CD4-positive, CD25-positive, alpha-beta regulatory T cell (primary cell): ENCODE data around the gene EFTUD2. TPM values are rescaled to one million over a fixed set of nuclear protein-coding genes. Genes with fewer than 3 reads are reported as not detected.
"Not testable (repeated sequence)": the region's sequence is repeated elsewhere in the genome, so short reads cannot be mapped to it uniquely, and the experiment has no call there.

ENCODE experiments used
- ATAC-seq, 2 donors: fragments of 150-1000 bp; cut with Tn5 transposase; one replicate each; pipeline ENCODE4 v1.10.0; 2021; ENCODE audit warnings: low read depth in 2 of 2, moderate number of reproducible peaks in 2 of 2, moderate library complexity in 1 of 2
- DNase-seq, 3 donors: peaks; one replicate each; pipeline versions ENCODE4 v3.0.0 to v3.0.0-alpha.2; 2012 to 2022; ENCODE audit warnings: mixed read lengths in 1 of 3
- H3K27ac ChIP-seq: one replicate; pipeline ENCODE4 v1.7.0; 2013; ENCODE audit warnings: mild to moderate bottlenecking, low read length; ENCODE audit not compliant: insufficient read depth, poor library complexity, severe bottlenecking
- H3K27me3 ChIP-seq: one replicate; pipeline ENCODE4 v1.7.0; 2013; ENCODE audit warnings: low read length; ENCODE audit not compliant: control insufficient read depth, insufficient read depth
- H3K36me3 ChIP-seq: one replicate; pipeline ENCODE4 v1.7.0; 2013; ENCODE audit warnings: mild to moderate bottlenecking, low read length, moderate library complexity; ENCODE audit not compliant: control insufficient read depth, insufficient read depth
- H3K4me1 ChIP-seq: 2 replicates; pipeline ENCODE4 v1.7.0; 2013; ENCODE audit warnings: mild to moderate bottlenecking, low read length; ENCODE audit not compliant: insufficient read depth, control insufficient read depth, poor library complexity, severe bottlenecking
- H3K4me3 ChIP-seq: one replicate; pipeline ENCODE4 v1.7.0; 2013; ENCODE audit warnings: low read depth, mild to moderate bottlenecking, low read length, moderate library complexity
- H3K9me3 ChIP-seq, 2 experiments: 1 replicate in 1 of 2; 2 replicates in 1 of 2; pipeline ENCODE4 v1.7.0; 2013; ENCODE audit warnings: low read length in 2 of 2, mild to moderate bottlenecking in 1 of 2, moderate library complexity in 1 of 2; ENCODE audit not compliant: control insufficient read depth in 2 of 2
- H3K27ac Mint-ChIP-seq, 3 donors: one replicate each; pipeline ENCODE4 v1.8.0; 2020 to 2022; ENCODE audit warnings: mild to moderate bottlenecking in 3 of 3, mixed read lengths in 3 of 3, moderate library complexity in 2 of 3
- H3K27me3 Mint-ChIP-seq: one replicate; pipeline ENCODE4 v1.8.0; 2022; ENCODE audit warnings: mild to moderate bottlenecking, mixed read lengths
- H3K36me3 Mint-ChIP-seq: one replicate; pipeline ENCODE4 v1.8.0; 2020; ENCODE audit warnings: mixed read lengths
- H3K4me1 Mint-ChIP-seq, 4 donors: one replicate each; pipeline ENCODE4 v1.8.0; 2020 to 2022; ENCODE audit warnings: mixed read lengths in 4 of 4, mild to moderate bottlenecking in 1 of 4
- H3K4me3 Mint-ChIP-seq, 4 donors: one replicate each; pipeline ENCODE4 v1.8.0; 2020 to 2022; ENCODE audit warnings: mild to moderate bottlenecking in 4 of 4, mixed read lengths in 4 of 4, moderate library complexity in 3 of 4
- H3K9me3 Mint-ChIP-seq, 7 donors: one replicate each; pipeline ENCODE4 v1.8.0; 2020 to 2022; ENCODE audit warnings: mixed read lengths in 7 of 7, mild to moderate bottlenecking in 3 of 7, moderate library complexity in 2 of 7
- polyA plus RNA-seq, 4 donors: library from polyadenylated mRNA; unstranded; fragments of 300-500 nt; fragmentation: Illumina TruSeq; gene quantifications; one replicate each; pipeline ENCODE4 v1.2.3, GENCODE V29; 2021
- total RNA-seq: library from RNA; stranded (reverse); gene quantifications from one replicate; pipeline ENCODE4 v1.2.3, GENCODE V29; 2022

EFTUD2 gene
- total and polyA plus RNA-seq, 5 donors from 2014 or later: 58.8 to 111 (median 79.3) TPM

DNA sequence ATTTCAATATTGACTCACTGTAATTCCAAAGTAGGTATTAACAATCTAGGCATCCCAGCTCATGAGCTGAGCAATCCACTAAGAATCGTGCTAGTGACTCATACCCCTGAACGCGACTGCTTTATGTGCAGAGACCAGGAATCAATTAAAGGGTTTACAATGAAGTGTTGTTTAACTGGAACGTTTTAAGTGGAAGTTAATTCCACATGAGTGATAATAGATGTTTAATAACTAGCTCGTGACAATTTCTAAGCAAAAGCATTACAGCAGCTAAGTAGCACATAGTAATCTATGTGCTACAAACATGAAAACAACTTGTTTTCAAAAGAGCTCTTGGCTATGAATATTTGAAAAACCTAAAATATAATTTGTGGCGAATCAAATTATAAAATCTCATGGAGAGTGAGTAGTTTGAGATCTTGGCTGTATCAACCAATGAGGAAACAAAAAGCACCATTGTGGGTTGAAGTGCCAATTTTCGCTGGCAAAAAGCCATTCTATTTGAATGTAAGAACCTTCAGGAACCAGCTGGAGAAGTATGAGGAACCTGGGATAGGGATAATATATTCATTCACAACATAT, 78.5 kb downstream of the EFTUD2 start:
- no peaks in the 10 kb centered on the region for H3K4me1 ChIP-seq
- no peak for DNase-seq
- no peak overlapping the region for H3K27ac ChIP-seq
- H3K27me3 ChIP-seq: peaks cover 3% of the 10 kb centered on the region
- Mint-ChIP-seq H3K27ac (no peak overlapping the region), H3K4me3 (no peak overlapping the region), H3K36me3 (no peaks in the 10 kb centered on the region), H3K27me3 (peaks cover 42% of the 10 kb centered on the region), H3K9me3 (no peaks in the 10 kb centered on the region), H3K4me1 (no peaks in the 10 kb centered on the region)
- no peak overlapping the region for H3K4me3 ChIP-seq
- no peaks in the 10 kb centered on the region for H3K9me3 ChIP-seq
- ATAC-seq: no peak
- H3K36me3 ChIP-seq: no peaks in the 10 kb centered on the region

GRCh38 chr17:44818508-44818907, 80.7 kb downstream of the EFTUD2 start:
- H3K27me3 ChIP-seq, H3K27ac ChIP-seq, H3K27ac Mint-ChIP-seq, DNase-seq, H3K36me3 Mint-ChIP-seq, H3K9me3 ChIP-seq, ATAC-seq, H3K4me1 Mint-ChIP-seq, H3K4me3 ChIP-seq, H3K9me3 Mint-ChIP-seq, H3K4me1 ChIP-seq, H3K36me3 ChIP-seq, H3K4me3 Mint-ChIP-seq: not testable (repeated sequence)
- peaks cover 37% of the 10 kb centered on the region for H3K27me3 Mint-ChIP-seq

- Mint-ChIP-seq H3K4me3 (no peak overlapping the region), H3K4me1 (no peaks in the 10 kb centered on the region), H3K27me3 (peaks cover 43% of the 10 kb centered on the region), H3K36me3 (no peaks in the 10 kb centered on the region), H3K9me3 (peaks cover 0 to 1% (median 0%) of the 10 kb centered on the region in 7 donors), H3K27ac (no peak overlapping the region)
- no peak overlapping the region for H3K4me3 ChIP-seq
- ATAC-seq (no peak), DNase-seq (no peak)
- H3K36me3 ChIP-seq: no peaks in the 10 kb centered on the region
- H3K27me3 ChIP-seq: peaks cover 3% of the 10 kb centered on the region
- no peaks in the 10 kb centered on the region for H3K4me1 ChIP-seq
- H3K9me3 ChIP-seq: no peaks in the 10 kb centered on the region
- no peak overlapping the region for H3K27ac ChIP-seq
Observed at GRCh38 chr17:44812263-44812662, 87.0 kb downstream of the EFTUD2 start.

- not testable (repeated sequence) for H3K27me3 ChIP-seq, H3K4me3 ChIP-seq, H3K9me3 ChIP-seq, H3K4me3 Mint-ChIP-seq, H3K9me3 Mint-ChIP-seq, H3K36me3 ChIP-seq, H3K4me1 ChIP-seq, DNase-seq, H3K27ac ChIP-seq, H3K4me1 Mint-ChIP-seq, ATAC-seq, H3K36me3 Mint-ChIP-seq, H3K27ac Mint-ChIP-seq
- peaks cover 38% of the 10 kb centered on the region for H3K27me3 Mint-ChIP-seq
Observed at GRCh38 chr17:44808656-44809388, 90.4 kb downstream of the EFTUD2 start.

GRCh38 chr17:44808156-44808555, 91.1 kb downstream of the EFTUD2 start:
- Mint-ChIP-seq H3K27me3 (peaks cover 39% of the 10 kb centered on the region), H3K4me1 (no peaks in the 10 kb centered on the region)
- no peak for ATAC-seq

GRCh38 chr17:44807817-44808155, 91.5 kb downstream of the EFTUD2 start:
- Histone ChIP-seq H3K4me1 (no peaks in the 10 kb centered on the region), H3K4me3 (no peak overlapping the region), H3K27ac (no peak overlapping the region), H3K36me3 (no peaks in the 10 kb centered on the region), H3K27me3 (peaks cover 3% of the 10 kb centered on the region), H3K9me3 (no peaks in the 10 kb centered on the region)
- peaks cover 36% of the 10 kb centered on the region for H3K27me3 Mint-ChIP-seq
- DNase-seq: no peak
- H3K4me1 Mint-ChIP-seq: no peaks in the 10 kb centered on the region
- H3K9me3 Mint-ChIP-seq: peaks cover 0 to under 1% (median 0%) of the 10 kb centered on the region in 7 donors
- ATAC-seq: no peak
- H3K4me3 Mint-ChIP-seq: no peak overlapping the region
- no peaks in the 10 kb centered on the region for H3K36me3 Mint-ChIP-seq
- H3K27ac Mint-ChIP-seq: no peak overlapping the region

More at GRCh38 chr17:44808156-44808555, 91.1 kb downstream of the EFTUD2 start:
- Histone ChIP-seq H3K9me3 (no peaks in the 10 kb centered on the region), H3K27me3 (peaks cover 3% of the 10 kb centered on the region), H3K27ac (no peak overlapping the region), H3K4me1 (no peaks in the 10 kb centered on the region), H3K36me3 (no peaks in the 10 kb centered on the region), H3K4me3 (no peak overlapping the region)
- Mint-ChIP-seq H3K4me3 (no peak overlapping the region), H3K9me3 (peaks cover 0 to 1% (median 0%) of the 10 kb centered on the region in 7 donors), H3K36me3 (no peaks in the 10 kb centered on the region), H3K27ac (no peak overlapping the region)
- no peak for DNase-seq

DNA sequence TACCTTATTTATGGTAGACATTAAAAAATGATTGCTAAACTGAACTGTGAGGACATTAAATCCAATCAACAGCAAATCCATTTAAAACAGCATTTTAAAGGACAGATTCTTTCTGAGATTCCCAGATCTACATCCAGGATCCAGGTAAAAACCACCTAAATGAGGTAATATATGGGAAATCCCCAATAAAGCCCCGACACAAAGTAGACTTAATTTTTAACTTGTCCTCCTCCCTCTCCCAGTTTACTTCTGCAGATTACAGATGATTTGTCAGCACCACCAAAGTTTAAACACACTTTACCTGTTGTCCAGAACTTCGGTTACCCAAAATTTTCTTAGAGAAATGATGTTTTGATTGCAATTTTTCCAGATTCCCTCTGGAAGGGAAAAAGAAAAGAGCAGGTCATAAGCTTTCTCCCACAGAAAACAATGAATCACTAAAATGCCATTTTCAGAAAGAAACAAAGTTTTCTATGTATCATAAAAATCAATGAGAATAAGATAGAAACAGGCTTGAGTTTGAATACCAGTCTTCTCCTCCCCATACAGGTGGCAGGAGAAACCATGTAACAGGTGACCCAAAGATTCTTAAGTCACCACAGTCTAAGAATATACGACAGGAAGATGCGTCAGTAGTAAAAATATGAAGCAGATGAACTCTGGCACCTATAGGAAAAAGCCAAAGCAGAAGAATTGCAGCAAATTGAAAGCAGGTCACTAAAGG, 92.0 kb downstream of the EFTUD2 start:
- no peak overlapping the region for H3K27ac Mint-ChIP-seq
- no peak for DNase-seq
- H3K4me3 Mint-ChIP-seq: no peak overlapping the region
- Histone ChIP-seq H3K9me3 (no peaks in the 10 kb centered on the region), H3K27ac (no peak overlapping the region), H3K36me3 (no peaks in the 10 kb centered on the region), H3K27me3 (peaks cover 3% of the 10 kb centered on the region), H3K4me1 (no peaks in the 10 kb centered on the region), H3K4me3 (no peak overlapping the region)
- H3K4me1 Mint-ChIP-seq: no peaks in the 10 kb centered on the region
- peaks cover 33% of the 10 kb centered on the region for H3K27me3 Mint-ChIP-seq
- no peaks in the 10 kb centered on the region for H3K36me3 Mint-ChIP-seq
- H3K9me3 Mint-ChIP-seq: no peaks in the 10 kb centered on the region
- no peak for ATAC-seq
